ENCODE results near the gene ARL6IP5. TPM values are rescaled to one million over a fixed set of nuclear protein-coding genes. Genes with fewer than 3 reads are reported as not detected.

The ARL6IP5 gene
- total RNA-seq, 1 experiment from 2014 or later = 41.5 TPM

- H3K36me3 ChIP-seq (ENCODE audit: control insufficient read depth, insufficient read depth, low read length) = no peaks in the 10 kb centered on the region
- POLR2A ChIA-PET = no interaction called here
- intact Hi-C loops (cut with micrococcal nuclease; ENCODE audit: unreplicated experiment) (no loop called here), in situ Hi-C loops (cut with HindIII; ENCODE audit: low pct_unique_long_range_greater_than_20kb, low sequenced_read_pairs) (no loop called here)
- H3K27me3 ChIP-seq (ENCODE audit: control insufficient read depth, insufficient read depth, low read length) = no peaks in the 10 kb centered on the region
- H3K4me1 ChIP-seq (ENCODE audit: control insufficient read depth, insufficient read depth, low read length) = no peaks in the 10 kb centered on the region
- no TSS peak for BruUV-seq (replicated peaks)
- TF ChIP-seq, protein P1, sequence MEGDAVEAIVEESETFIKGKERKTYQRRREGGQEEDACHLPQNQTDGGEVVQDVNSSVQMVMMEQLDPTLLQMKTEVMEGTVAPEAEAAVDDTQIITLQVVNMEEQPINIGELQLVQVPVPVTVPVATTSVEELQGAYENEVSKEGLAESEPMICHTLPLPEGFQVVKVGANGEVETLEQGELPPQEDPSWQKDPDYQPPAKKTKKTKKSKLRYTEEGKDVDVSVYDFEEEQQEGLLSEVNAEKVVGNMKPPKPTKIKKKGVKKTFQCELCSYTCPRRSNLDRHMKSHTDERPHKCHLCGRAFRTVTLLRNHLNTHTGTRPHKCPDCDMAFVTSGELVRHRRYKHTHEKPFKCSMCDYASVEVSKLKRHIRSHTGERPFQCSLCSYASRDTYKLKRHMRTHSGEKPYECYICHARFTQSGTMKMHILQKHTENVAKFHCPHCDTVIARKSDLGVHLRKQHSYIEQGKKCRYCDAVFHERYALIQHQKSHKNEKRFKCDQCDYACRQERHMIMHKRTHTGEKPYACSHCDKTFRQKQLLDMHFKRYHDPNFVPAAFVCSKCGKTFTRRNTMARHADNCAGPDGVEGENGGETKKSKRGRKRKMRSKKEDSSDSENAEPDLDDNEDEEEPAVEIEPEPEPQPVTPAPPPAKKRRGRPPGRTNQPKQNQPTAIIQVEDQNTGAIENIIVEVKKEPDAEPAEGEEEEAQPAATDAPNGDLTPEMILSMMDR (IDR thresholded peaks at IDR 0.05) = no peak
- no peak for TF ChIP-seq REST (IDR thresholded peaks at IDR 0.05; ENCODE audit: insufficient read depth in 1 of 2, low read depth in 2 of 2, low read length in 1 of 2)
- TF ChIP-seq SIN3A (IDR thresholded peaks at IDR 0.05; ENCODE audit: borderline replicate concordance, insufficient read depth, low read depth, low read length) = no peak
- TF ChIP-seq TCF7L2 (IDR thresholded peaks at IDR 0.05; ENCODE audit: low read depth, low read length) = no peak
- no peak for TF ChIP-seq POLR2AphosphoS5 (IDR thresholded peaks at IDR 0.05; ENCODE audit: low read depth, low read length)
- no peak for DNase-seq (ENCODE audit: low read depth, low spot score)
- CTCF ChIA-PET = interaction anchor here (0.6 kb wide), 1 partner anchor 18 kb away, joined by 5 read pairs; no protein-coding TSS in a partner anchor
- no peak overlapping the region for H3K4me3 ChIP-seq (ENCODE audit: low read depth in 2 of 2, low read length in 2 of 2)
- H3K9me3 ChIP-seq (ENCODE audit: control insufficient read depth, insufficient read depth, low read depth, low read length) = no peaks in the 10 kb centered on the region
- no peak for ATAC-seq
- no peak overlapping the region for H3K27ac ChIP-seq (ENCODE audit: low read length)
These were observed 46.0 kb downstream of the ARL6IP5 start for GRCh38 chr3:69130689-69131088.

DNA sequence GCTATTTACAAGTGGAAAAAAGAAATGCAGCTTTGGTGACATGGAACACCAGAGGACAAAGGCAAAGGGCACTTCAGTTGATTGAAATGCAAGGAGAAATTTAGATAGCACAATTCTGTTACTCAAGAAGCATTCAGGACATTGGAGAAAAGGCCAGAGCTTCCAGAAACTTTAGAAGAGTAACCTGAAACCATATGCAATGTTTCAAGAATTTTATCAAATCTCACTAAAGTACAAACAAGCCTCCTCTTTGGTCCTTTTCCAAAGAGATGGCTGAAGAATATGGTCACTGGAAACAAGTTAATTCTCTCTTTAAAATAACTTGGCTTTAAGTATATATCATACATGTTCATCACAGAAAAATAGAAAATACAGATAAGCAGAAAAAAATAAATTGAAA, 52.3 kb downstream of the ARL6IP5 start:
- TF ChIP-seq, protein P1 (IDR thresholded peaks at IDR 0.05) = no peak
- no peak for TF ChIP-seq TCF7L2 (IDR thresholded peaks at IDR 0.05; ENCODE audit: low read depth, low read length)
- no peak for TF ChIP-seq SIN3A (IDR thresholded peaks at IDR 0.05; ENCODE audit: borderline replicate concordance, insufficient read depth, low read depth, low read length)
- TF ChIP-seq REST (IDR thresholded peaks at IDR 0.05; ENCODE audit: insufficient read depth in 1 of 2, low read depth in 2 of 2, low read length in 1 of 2) = no peak
- no peak for TF ChIP-seq POLR2AphosphoS5 (IDR thresholded peaks at IDR 0.05; ENCODE audit: low read depth, low read length)
- Histone ChIP-seq H3K27ac (ENCODE audit: low read length) (no peak overlapping the region), H3K4me1 (ENCODE audit: control insufficient read depth, insufficient read depth, low read length) (no peaks in the 10 kb centered on the region), H3K36me3 (ENCODE audit: control insufficient read depth, insufficient read depth, low read length) (no peaks in the 10 kb centered on the region), H3K27me3 (ENCODE audit: control insufficient read depth, insufficient read depth, low read length) (no peaks in the 10 kb centered on the region), H3K9me3 (ENCODE audit: control insufficient read depth, insufficient read depth, low read depth, low read length) (no peaks in the 10 kb centered on the region), H3K4me3 (ENCODE audit: low read depth in 2 of 2, low read length in 2 of 2) (no peak overlapping the region)
- DNase-seq (ENCODE audit: low read depth, low spot score) (no peak), ATAC-seq (no peak)
- POLR2A ChIA-PET = no interaction called here
- intact Hi-C loops (cut with micrococcal nuclease; ENCODE audit: unreplicated experiment) = no loop called here
- CTCF ChIA-PET = no interaction called here
- in situ Hi-C loops (cut with HindIII; ENCODE audit: low pct_unique_long_range_greater_than_20kb, low sequenced_read_pairs) = no loop called here
- no TSS peak for BruUV-seq (replicated peaks)

All from Panc1 (cell line).